HEK293 (cell line): Measurements from ENCODE around the gene TUT1.

Experiments used
- ATF2 ChIP-seq: fragments of 450-650 bp; formaldehyde crosslinking; IDR thresholded peaks from 2 replicates; pipeline ENCODE4 v1.5.1; 2016; ENCODE audit warnings: missing biosample characterization, missing genetic modification characterization, low read depth
- CTCF ChIP-seq: fragments of 450-650 bp; formaldehyde crosslinking; IDR thresholded peaks from 2 replicates; pipeline ENCODE4 v1.5.1; 2016; ENCODE audit warnings: missing biosample characterization, missing genetic modification characterization
- GLI4 ChIP-seq: fragments of 450-650 bp; formaldehyde crosslinking; IDR thresholded peaks from 2 replicates; pipeline ENCODE4 v1.5.1; 2016; ENCODE audit warnings: missing biosample characterization, missing genetic modification characterization
- REST ChIP-seq: fragments of 450-650 bp; formaldehyde crosslinking; IDR thresholded peaks from 2 replicates; pipeline ENCODE4 v1.5.1; 2016; ENCODE audit warnings: missing biosample characterization, missing genetic modification characterization
- YY1 ChIP-seq: fragments of 450-650 bp; formaldehyde crosslinking; IDR thresholded peaks from 2 replicates; pipeline ENCODE4 v1.5.1; 2018; ENCODE audit warnings: missing biosample characterization, missing genetic modification characterization
- ZNF280D ChIP-seq: fragments of 450-650 bp; formaldehyde crosslinking; IDR thresholded peaks from 2 replicates; pipeline ENCODE4 v1.5.1; 2016; ENCODE audit warnings: missing biosample characterization, missing genetic modification characterization
- ZNF404 ChIP-seq: fragments of 450-650 bp; formaldehyde crosslinking; IDR thresholded peaks from 2 replicates; pipeline ENCODE4 v1.5.1; 2017; ENCODE audit warnings: missing biosample characterization, missing genetic modification characterization

- TF ChIP-seq CTCF (tag by site-specific recombination) = no peak
- no peak for TF ChIP-seq ATF2 (tag by site-specific recombination)
- no peak for TF ChIP-seq REST
- no peak for TF ChIP-seq YY1 (tag by site-specific recombination)
- no peak for TF ChIP-seq GLI4 (tag by site-specific recombination)
- TF ChIP-seq ZNF404 (tag by site-specific recombination) = no peak
- TF ChIP-seq ZNF280D (tag by site-specific recombination) = no peak
Measured at GRCh38 chr11:62543680-62544444, 47.5 kb downstream of the TUT1 start.
